Hepatocyte (in vitro differentiated cells): Measurements from ENCODE around the gene CASP4. TPM values are rescaled to one million over a fixed set of nuclear protein-coding genes. Genes with fewer than 3 reads are reported as not detected.

Source experiments
- DNase-seq: peaks from one replicate; pipeline ENCODE4 v3.0.0-alpha.2; 2016; ENCODE audit warnings: low spot score
- H2AFZ ChIP-seq: fragments of 200-600 bp; sonication (generic); 2 replicates; pipeline ENCODE4 v1.6.0; 2016; ENCODE audit warnings: antibody characterized with exemption, mild to moderate bottlenecking
- H3K27ac ChIP-seq: fragments of 200-600 bp; sonication (generic); 2 replicates; pipeline ENCODE4 v1.5.1; 2016; ENCODE audit warnings: mild to moderate bottlenecking
- H3K27me3 ChIP-seq: fragments of 200-600 bp; sonication (generic); 2 replicates; pipeline ENCODE4 v1.6.1; 2016
- H3K36me3 ChIP-seq: fragments of 200-600 bp; sonication (generic); replicated peaks from 2 replicates; pipeline ENCODE4 v1.5.1; 2016; ENCODE audit warnings: low read depth; ENCODE audit not compliant: insufficient read depth
- H3K4me1 ChIP-seq: fragments of 200-600 bp; sonication (generic); 2 replicates; pipeline ENCODE4 v1.5.1; 2016; ENCODE audit warnings: mild to moderate bottlenecking, moderate library complexity; ENCODE audit not compliant: insufficient read depth
- H3K4me2 ChIP-seq: fragments of 200-600 bp; sonication (generic); 2 replicates; pipeline ENCODE4 v1.6.0; 2016
- H3K4me3 ChIP-seq: fragments of 200-600 bp; sonication (generic); 2 replicates; pipeline ENCODE4 v1.5.1; 2016; ENCODE audit warnings: mild to moderate bottlenecking
- H3K79me2 ChIP-seq: fragments of 200-600 bp; sonication (generic); 2 replicates; pipeline ENCODE4 v1.6.0; 2017; ENCODE audit warnings: mild to moderate bottlenecking
- H3K9me2 ChIP-seq: fragments of 200-600 bp; sonication (generic); replicated peaks from 2 replicates; pipeline ENCODE4 v1.6.0; 2017; ENCODE audit warnings: mild to moderate bottlenecking; ENCODE audit not compliant: insufficient read depth
- H3K9me3 ChIP-seq: fragments of 200-600 bp; sonication (generic); 2 replicates; pipeline ENCODE4 v1.5.1; 2016; ENCODE audit warnings: low read depth, mild to moderate bottlenecking
- H4K20me1 ChIP-seq: fragments of 200-600 bp; sonication (generic); 2 replicates; pipeline ENCODE4 v1.6.0; 2016; ENCODE audit warnings: mild to moderate bottlenecking; ENCODE audit not compliant: insufficient read depth, poor library complexity, severe bottlenecking
- CTCF ChIP-seq: fragments of 200-600 bp; sonication (generic); IDR thresholded peaks from 2 replicates; pipeline ENCODE4 v1.5.1; 2016; ENCODE audit warnings: antibody characterized with exemption, mild to moderate bottlenecking; ENCODE audit not compliant: poor library complexity
- EZH2 ChIP-seq: fragments of 200-600 bp; sonication (generic); IDR thresholded peaks from 2 replicates; pipeline ENCODE4 v1.6.1; 2016; ENCODE audit warnings: antibody characterized with exemption, mild to moderate bottlenecking, borderline replicate concordance
- EZH2phosphoT487 ChIP-seq: fragments of 200-600 bp; sonication (generic); IDR thresholded peaks from one replicate; pipeline ENCODE4 v1.6.1; 2018; ENCODE audit warnings: antibody characterized with exemption, mild to moderate bottlenecking, low read depth, moderate library complexity; ENCODE audit not compliant: unreplicated experiment, severe bottlenecking
- WGBS: methylation state at CpG from one replicate; pipeline ENCODE4 v1.1.6; 2016; ENCODE audit warnings: low lambda C conversion rate; ENCODE audit errors: missing lambda C conversion rate; 5-methylcytosine and 5-hydroxymethylcytosine counted together
- polyA plus RNA-seq: library from polyadenylated mRNA; unstranded; fragments of >200 nt; fragmentation: Nextera tagmentation; extraction: Ambion mirVana; gene quantifications from 2 replicates; pipeline ENCODE4 v1.2.1, GENCODE V29; 2016
- total RNA-seq: library from RNA; depleted of rRNA; stranded (reverse); fragments of >200 nt; gene quantifications from 2 replicates; pipeline ENCODE4 v1.2.3, GENCODE V29; 2014

Gene CASP4
- total and polyA plus RNA-seq, 2 experiments from 2014 or later: 15.8 to 56.1 TPM

GRCh38 chr11:104916442-104916841 lies 51.9 kb downstream of the CASP4 start:
- Histone ChIP-seq H4K20me1 (no peaks in the 10 kb centered on the region), H3K9me3 (no peaks in the 10 kb centered on the region), H3K9me2 (no peaks in the 10 kb centered on the region), H3K36me3 (no peaks in the 10 kb centered on the region), H3K27ac (no peak overlapping the region), H3K79me2 (no peaks in the 10 kb centered on the region), H3K4me1 (no peaks in the 10 kb centered on the region), H2AFZ (no peak overlapping the region), H3K4me3 (no peak overlapping the region), H3K4me2 (no peak overlapping the region), H3K27me3 (no peaks in the 10 kb centered on the region)
- DNase-seq: no peak
- TF ChIP-seq CTCF (no peak), EZH2 (no peak)

GRCh38 chr11:104912102-104912501 lies 56.3 kb downstream of the CASP4 start:
- Histone ChIP-seq H3K9me3 (no peaks in the 10 kb centered on the region), H3K27ac (no peak overlapping the region), H3K4me1 (no peaks in the 10 kb centered on the region), H4K20me1 (no peaks in the 10 kb centered on the region), H3K36me3 (no peaks in the 10 kb centered on the region), H3K79me2 (no peaks in the 10 kb centered on the region), H3K4me3 (no peak overlapping the region), H3K4me2 (no peak overlapping the region), H3K9me2 (no peaks in the 10 kb centered on the region), H3K27me3 (no peaks in the 10 kb centered on the region), H2AFZ (no peak overlapping the region)
- DNase-seq: no peak
- TF ChIP-seq EZH2phosphoT487 (no peak), EZH2 (no peak), CTCF (no peak)
- WGBS: 77% methylated on average over 3 of the region's 3 CpGs

GRCh38 chr11:104908186-104908531 lies 60.2 kb downstream of the CASP4 start:
- DNase-seq: no peak
- Histone ChIP-seq H3K27me3 (no peaks in the 10 kb centered on the region), H4K20me1 (no peaks in the 10 kb centered on the region), H3K36me3 (no peaks in the 10 kb centered on the region), H2AFZ (no peak overlapping the region), H3K27ac (no peak overlapping the region), H3K9me2 (no peaks in the 10 kb centered on the region), H3K4me2 (no peak overlapping the region), H3K79me2 (no peaks in the 10 kb centered on the region), H3K9me3 (no peaks in the 10 kb centered on the region), H3K4me1 (no peaks in the 10 kb centered on the region), H3K4me3 (no peak overlapping the region)
- WGBS: 96% methylated on average over 3 of the region's 3 CpGs
- TF ChIP-seq EZH2phosphoT487 (no peak), EZH2 (no peak), CTCF (no peak)

- Histone ChIP-seq H3K9me2 (no peaks in the 10 kb centered on the region), H3K9me3 (no peaks in the 10 kb centered on the region), H4K20me1 (no peaks in the 10 kb centered on the region), H3K36me3 (no peaks in the 10 kb centered on the region), H3K4me1 (no peaks in the 10 kb centered on the region), H3K4me3 (no peak overlapping the region), H3K27ac (no peak overlapping the region), H3K4me2 (no peak overlapping the region), H2AFZ (no peak overlapping the region), H3K27me3 (no peaks in the 10 kb centered on the region), H3K79me2 (no peaks in the 10 kb centered on the region)
- 67% methylated on average over 7 of the region's 7 CpGs for whole genome bisulfite sequencing
- no peak for TF ChIP-seq EZH2
- TF ChIP-seq CTCF: no peak
- no peak for TF ChIP-seq EZH2phosphoT487
- no peak for DNase-seq
Measured at GRCh38 chr11:104907521-104908185, 60.7 kb downstream of the CASP4 start.
